Measurements from ENCODE around the gene IL1R2.

GRCh38 chr2:102025583-102026267, 34.0 kb downstream of the IL1R2 start:
- TF ChIP-seq POLR2A (IDR thresholded peaks at IDR 0.05; ENCODE audit: low read depth, low read length) (no peak), SPI1 (IDR thresholded peaks at IDR 0.05; ENCODE audit: low read depth, low read length) (no peak), POLR2AphosphoS5 (IDR thresholded peaks at IDR 0.05; ENCODE audit: low read depth, low read length) (no peak), TAF1 (IDR thresholded peaks at IDR 0.05; ENCODE audit: low read depth, low read length) (no peak), POU2F2 (IDR thresholded peaks at IDR 0.05; ENCODE audit: low read depth, low read length) (no peak), PAX5 (IDR thresholded peaks at IDR 0.05; ENCODE audit: insufficient read depth, low read length, severe bottlenecking) (no peak)
